Left lung (tissue), 10 donors: ENCODE results near the gene LRMDA. TPM values are rescaled to one million over a fixed set of nuclear protein-coding genes. Genes with fewer than 3 reads are reported as not detected.

Experiments
- ATAC-seq: fragments of 200-7000 bp; cut with Tn5 transposase; one replicate; pipeline ENCODE4 v1.9.1; 2020; ENCODE audit warnings: moderate library complexity
- DNase-seq, 4 donors: peaks; one replicate each; pipeline ENCODE4 v3.0.0-alpha.2; 2013 to 2020
- H3K27ac ChIP-seq, 2 donors: fragments of 200-600 bp; sonication (generic) in 1 of 2; one replicate each; pipeline versions ENCODE4 v1.5.0 to v1.8.0; 2020 to 2021
- H3K27me3 ChIP-seq, 2 donors: fragments of 200-600 bp; sonication (generic) in 1 of 2; one replicate each; pipeline versions ENCODE4 v1.5.0 to v1.8.0; 2020 to 2021
- H3K36me3 ChIP-seq, 2 donors: fragments of 200-600 bp; sonication (generic) in 1 of 2; one replicate each; pipeline versions ENCODE4 v1.5.0 to v1.8.0; 2020 to 2021
- H3K4me1 ChIP-seq, 2 donors: fragments of 200-600 bp; one replicate each; pipeline ENCODE4 v1.8.0; 2021
- H3K4me3 ChIP-seq, 2 donors: fragments of 200-600 bp; sonication (generic) in 1 of 2; one replicate each; pipeline versions ENCODE4 v1.5.0 to v1.8.0; 2020 to 2021; ENCODE audit warnings: mild to moderate bottlenecking in 1 of 2
- H3K9me3 ChIP-seq, 2 donors: fragments of 200-600 bp; sonication (generic) in 1 of 2; one replicate each; pipeline versions ENCODE4 v1.5.0 to v1.8.0; 2020 to 2021
- intact Hi-C, 2 donors: fragments of 100-400 bp; cut with DNase I; formaldehyde crosslinking; loops; one replicate each; pipeline versions ENCODE4 v1.11.2 to v1.14.2; 2022
- polyA plus RNA-seq, 6 donors: library from polyadenylated mRNA; unstranded; fragments of 120-200 nt; gene quantifications; one replicate each; pipeline ENCODE4 v1.2.1, GENCODE V29; 2013; ENCODE audit not compliant: insufficient read length in 6 of 6
- total RNA-seq, 2 donors: library from RNA; stranded (reverse); fragmentation: NEBNext Ultra II Directional; extraction: Animal tissue kit (Norgen Biotek cat#: 25700); gene quantifications; one replicate each; pipeline ENCODE4 v1.2.1, GENCODE V29; 2021
- TF ChIP-seq, protein P1 (sequence below), 2 donors: fragments of 200-600 bp; sonication (generic) in 1 of 2; IDR thresholded peaks; one replicate each; pipeline versions ENCODE4 v1.5.0 to v1.8.0; 2021; ENCODE audit warnings: antibody characterized with exemption in 2 of 2
- donor health status: DM: no; HTN: yes; CAD: no.
- donor health status: DM: no; HTN: no; CAD: no.

The LRMDA gene
- total and polyA plus RNA-seq, 8 donors: 13.9 to 23.6 (median 18.7) TPM

DNA sequence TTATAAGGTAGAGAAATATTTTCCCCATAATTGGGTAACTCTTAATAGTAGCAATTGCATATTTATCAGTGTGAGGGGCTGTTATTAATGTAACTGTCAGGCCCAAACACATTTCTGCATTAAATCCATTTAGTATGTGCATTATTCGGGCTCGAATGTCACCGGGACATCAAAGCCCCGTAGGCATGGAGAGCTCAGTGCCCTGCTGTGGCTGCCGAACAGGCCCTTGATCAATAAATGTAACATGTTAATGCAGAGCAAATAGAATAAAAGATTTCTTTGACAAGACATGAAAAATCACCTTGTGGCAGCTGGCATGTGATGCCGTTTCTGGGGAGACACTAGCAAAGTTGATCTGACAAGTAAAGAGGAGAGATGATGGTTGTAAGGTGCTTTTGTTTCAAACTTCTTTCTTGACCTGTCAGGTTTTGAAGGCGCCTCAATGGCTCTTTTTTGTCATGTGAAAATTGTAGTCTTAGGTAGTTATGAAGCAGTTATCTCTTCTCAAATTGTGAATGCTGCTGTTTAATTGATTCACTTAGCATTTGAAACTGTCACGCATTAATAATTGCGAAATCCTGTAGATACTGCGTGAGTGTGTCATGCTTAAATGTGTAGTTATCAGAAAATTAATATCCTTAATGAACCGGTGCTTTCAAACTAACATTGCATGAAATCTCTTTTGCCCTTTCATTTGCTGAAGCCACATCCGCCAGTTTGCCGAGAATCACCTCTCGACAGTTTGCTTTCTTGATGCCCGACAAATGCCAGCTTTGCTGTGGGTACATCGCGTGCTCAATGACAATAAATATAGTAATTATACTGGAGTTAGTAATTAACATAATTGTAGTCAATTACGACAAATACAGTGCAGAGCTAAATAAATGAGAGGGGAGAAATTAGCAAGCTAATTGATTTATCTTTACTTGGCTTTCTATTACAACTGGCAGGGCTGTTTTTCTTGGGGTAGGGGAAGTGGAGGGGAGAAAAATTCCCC, 19.5 kb downstream of the LRMDA start:
- H3K9me3 ChIP-seq: peaks cover 0 to 5% of the 10 kb centered on the region in 2 donors
- ATAC-seq: no peak
- H3K4me3 ChIP-seq: no peak overlapping the region
- H3K27ac ChIP-seq: no peak overlapping the region
- TF ChIP-seq, protein P1, sequence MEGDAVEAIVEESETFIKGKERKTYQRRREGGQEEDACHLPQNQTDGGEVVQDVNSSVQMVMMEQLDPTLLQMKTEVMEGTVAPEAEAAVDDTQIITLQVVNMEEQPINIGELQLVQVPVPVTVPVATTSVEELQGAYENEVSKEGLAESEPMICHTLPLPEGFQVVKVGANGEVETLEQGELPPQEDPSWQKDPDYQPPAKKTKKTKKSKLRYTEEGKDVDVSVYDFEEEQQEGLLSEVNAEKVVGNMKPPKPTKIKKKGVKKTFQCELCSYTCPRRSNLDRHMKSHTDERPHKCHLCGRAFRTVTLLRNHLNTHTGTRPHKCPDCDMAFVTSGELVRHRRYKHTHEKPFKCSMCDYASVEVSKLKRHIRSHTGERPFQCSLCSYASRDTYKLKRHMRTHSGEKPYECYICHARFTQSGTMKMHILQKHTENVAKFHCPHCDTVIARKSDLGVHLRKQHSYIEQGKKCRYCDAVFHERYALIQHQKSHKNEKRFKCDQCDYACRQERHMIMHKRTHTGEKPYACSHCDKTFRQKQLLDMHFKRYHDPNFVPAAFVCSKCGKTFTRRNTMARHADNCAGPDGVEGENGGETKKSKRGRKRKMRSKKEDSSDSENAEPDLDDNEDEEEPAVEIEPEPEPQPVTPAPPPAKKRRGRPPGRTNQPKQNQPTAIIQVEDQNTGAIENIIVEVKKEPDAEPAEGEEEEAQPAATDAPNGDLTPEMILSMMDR (IDR thresholded peaks at IDR 0.05): no peak
- no peak for DNase-seq
- H3K36me3 ChIP-seq: peaks cover 0 to 9% of the 10 kb centered on the region in 2 donors
- intact Hi-C loops: no loop called here
- H3K4me1 ChIP-seq: no peaks in the 10 kb centered on the region
- H3K27me3 ChIP-seq: no peaks in the 10 kb centered on the region

DNA sequence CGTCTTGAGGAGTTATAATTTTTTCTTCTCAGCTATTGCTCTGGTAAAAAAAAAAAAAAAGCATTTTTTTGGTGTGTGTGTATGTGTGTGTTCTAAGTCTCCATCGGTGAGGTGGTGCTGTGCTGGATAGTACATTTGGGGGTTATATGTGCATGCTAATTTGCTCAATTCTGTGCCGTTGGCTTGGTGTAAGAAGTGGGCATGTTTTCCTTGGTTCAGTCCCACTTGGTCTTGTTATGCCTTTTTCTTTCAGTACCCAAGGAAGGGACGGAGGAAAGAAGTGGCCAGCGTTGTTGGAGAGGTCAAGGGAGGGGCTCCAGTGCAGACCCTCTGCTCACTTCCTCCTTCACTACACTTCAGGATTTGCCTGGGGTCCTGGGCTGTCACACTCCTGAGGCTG, 20.4 kb downstream of the LRMDA start:
- no peak overlapping the region for H3K4me3 ChIP-seq
- H3K27ac ChIP-seq: no peak overlapping the region
- H3K36me3 ChIP-seq: peaks cover 0 to 16% of the 10 kb centered on the region in 2 donors
- H3K4me1 ChIP-seq: no peaks in the 10 kb centered on the region
- intact Hi-C loops: no loop called here
- H3K27me3 ChIP-seq: no peaks in the 10 kb centered on the region
- no peaks in the 10 kb centered on the region for H3K9me3 ChIP-seq
- TF ChIP-seq, protein P1 (IDR thresholded peaks at IDR 0.05): no peak
- no peak for ATAC-seq
- DNase-seq: no peak

DNA sequence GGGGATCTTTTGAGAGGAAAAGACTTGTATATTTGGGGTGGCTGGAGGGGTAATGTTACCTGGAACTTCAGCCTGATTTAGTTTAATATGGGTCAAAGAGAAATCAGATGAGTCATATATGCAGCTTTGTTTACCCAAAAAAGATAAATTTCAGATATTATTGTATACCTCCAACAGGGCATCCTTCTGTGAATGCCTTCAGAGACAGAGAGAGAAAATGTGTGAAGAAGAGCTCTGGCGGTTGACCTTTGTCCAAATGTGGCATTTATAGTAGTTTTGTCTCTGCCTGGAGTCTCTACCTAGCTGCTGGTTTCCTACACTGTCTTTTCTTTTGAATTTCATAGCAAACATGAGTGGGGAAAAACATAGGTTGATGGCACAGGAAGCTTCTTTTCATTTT, 21.6 kb downstream of the LRMDA start:
- H3K9me3 ChIP-seq: no peaks in the 10 kb centered on the region
- H3K4me3 ChIP-seq: no peak overlapping the region
- DNase-seq: no peak
- no peak for ATAC-seq
- peaks cover 0 to 13% of the 10 kb centered on the region in 2 donors for H3K36me3 ChIP-seq
- H3K27ac ChIP-seq: no peak overlapping the region
- no peaks in the 10 kb centered on the region for H3K27me3 ChIP-seq
- intact Hi-C loops: no loop called here
- TF ChIP-seq, protein P1 (IDR thresholded peaks at IDR 0.05): no peak
- H3K4me1 ChIP-seq: no peaks in the 10 kb centered on the region

DNA sequence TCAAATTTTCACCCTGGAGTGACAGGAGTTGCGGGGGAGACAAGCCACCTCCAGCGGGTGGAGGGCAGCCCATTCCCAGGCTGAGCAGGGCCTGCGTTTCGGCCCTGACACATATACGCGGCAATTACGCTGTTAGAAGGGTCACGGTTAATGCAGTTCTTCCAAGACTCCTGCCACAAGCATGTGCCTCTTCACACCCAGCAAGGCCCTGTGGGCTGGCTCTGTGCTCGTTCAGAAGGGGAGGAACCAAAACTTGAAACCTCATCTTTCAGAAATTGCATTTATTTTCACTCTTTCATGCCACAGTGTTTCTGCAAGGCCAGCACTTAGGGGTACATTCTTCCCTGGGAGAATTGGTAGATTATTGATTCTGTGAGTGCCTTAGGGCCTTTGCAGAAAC, 24.7 kb downstream of the LRMDA start:
- H3K4me1 ChIP-seq: no peaks in the 10 kb centered on the region
- no peaks in the 10 kb centered on the region for H3K27me3 ChIP-seq
- TF ChIP-seq, protein P1 (IDR thresholded peaks at IDR 0.05): no peak
- H3K36me3 ChIP-seq: peaks cover 0 to 13% of the 10 kb centered on the region in 2 donors
- no peaks in the 10 kb centered on the region for H3K9me3 ChIP-seq
- intact Hi-C loops: no loop called here
- H3K27ac ChIP-seq: no peak overlapping the region
- H3K4me3 ChIP-seq: no peak overlapping the region
- DNase-seq: no peak
- ATAC-seq: no peak

DNA sequence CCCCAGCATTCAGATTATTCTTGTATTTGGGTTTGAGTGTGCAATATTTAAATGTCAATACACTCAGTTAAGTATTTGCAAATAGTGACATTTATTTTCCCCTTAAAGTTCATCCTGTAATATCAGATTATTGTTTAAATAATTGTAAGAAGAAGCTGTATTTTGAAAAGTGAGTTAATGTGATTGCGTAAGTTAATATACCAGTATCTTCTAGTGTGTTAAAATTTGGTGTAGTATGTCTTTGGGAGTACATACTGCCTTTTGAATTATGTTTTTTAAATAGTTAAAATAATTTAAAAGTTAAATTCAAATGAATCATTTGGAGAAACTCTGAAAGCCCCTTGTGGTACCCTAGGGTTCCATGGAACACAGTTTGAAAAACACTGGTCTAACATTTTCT, 28.6 kb downstream of the LRMDA start:
- Histone ChIP-seq H3K4me3 (no peak overlapping the region), H3K4me1 (peaks cover 0 to 6% of the 10 kb centered on the region in 2 donors), H3K27me3 (no peaks in the 10 kb centered on the region), H3K36me3 (peaks cover 0 to 13% of the 10 kb centered on the region in 2 donors), H3K9me3 (no peaks in the 10 kb centered on the region), H3K27ac (no peak overlapping the region)
- DNase-seq (no peak), ATAC-seq (no peak)
- TF ChIP-seq, protein P1 (IDR thresholded peaks at IDR 0.05): no peak
- intact Hi-C loops: no loop called here
